Activated naive CD4-positive, alpha-beta T cell (primary cell): Measurements from ENCODE around the gene ARHGAP44.

Experiments used
- DNase-seq, 4 experiments: peaks; one replicate each; lab custom pipeline; 2025; lab: John Stamatoyannopoulos, UW

The ARHGAP44 gene

DNA sequence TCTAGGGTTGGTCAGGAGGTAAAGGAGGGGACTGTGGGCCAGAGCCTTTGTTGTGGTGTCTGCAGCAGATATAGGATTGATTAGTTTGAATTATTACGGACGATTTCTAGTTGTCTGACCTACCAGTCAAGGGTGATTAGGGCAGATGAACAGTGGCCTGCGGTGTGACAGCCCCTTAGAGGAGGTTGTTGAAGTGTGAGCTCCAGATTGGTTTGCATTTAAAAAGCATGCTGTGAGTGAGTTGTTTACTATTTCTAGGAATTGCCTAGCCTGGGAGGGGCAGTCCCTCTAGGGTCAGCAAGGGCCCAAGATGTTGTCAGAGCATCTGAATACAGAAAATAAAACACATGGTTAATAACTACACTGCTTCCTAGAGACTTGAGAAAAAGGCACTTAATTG lies 108.8 kb downstream of the ARHGAP44 start:
- no peak for DNase-seq

DNA sequence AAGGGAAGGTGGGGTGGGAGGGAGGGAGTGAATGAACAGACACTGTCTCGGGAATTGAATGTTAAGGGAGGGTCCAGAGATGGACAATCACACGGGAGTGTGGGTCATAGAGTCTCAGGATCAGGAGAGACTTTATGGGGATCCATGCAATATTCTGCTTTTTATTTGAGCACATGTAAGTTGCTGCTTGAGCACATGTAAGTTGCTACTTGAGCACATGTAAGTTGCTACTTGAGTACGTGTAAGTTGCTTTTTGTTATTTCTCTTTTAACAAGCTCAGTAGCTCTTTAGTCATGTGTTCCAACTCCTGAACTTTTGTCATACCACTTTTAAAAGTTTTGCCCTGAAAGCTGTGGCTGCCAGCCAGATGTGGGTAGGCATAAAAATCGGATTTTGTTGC lies 110.3 kb downstream of the ARHGAP44 start:
- no peak for DNase-seq

DNA sequence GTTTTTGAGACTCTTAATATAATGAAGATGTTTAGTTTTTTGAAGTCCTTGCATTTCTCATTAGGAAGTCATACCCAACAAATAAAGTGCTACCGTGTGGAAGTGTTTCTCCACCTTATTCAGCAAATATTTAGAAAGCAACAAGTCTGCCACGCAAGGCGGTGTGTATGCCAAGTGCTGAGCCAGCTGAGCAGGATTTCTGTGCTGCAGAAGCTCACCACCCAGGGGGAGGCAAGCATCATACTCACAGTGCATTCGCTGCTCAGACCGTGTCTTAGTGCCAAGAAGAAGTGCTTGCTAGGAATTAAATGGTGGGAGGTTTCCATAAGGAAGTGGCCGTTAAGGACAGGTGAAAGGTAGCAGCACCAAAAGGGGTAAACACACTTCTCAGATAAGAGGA lies 111.2 kb downstream of the ARHGAP44 start:
- no peak for DNase-seq

DNA sequence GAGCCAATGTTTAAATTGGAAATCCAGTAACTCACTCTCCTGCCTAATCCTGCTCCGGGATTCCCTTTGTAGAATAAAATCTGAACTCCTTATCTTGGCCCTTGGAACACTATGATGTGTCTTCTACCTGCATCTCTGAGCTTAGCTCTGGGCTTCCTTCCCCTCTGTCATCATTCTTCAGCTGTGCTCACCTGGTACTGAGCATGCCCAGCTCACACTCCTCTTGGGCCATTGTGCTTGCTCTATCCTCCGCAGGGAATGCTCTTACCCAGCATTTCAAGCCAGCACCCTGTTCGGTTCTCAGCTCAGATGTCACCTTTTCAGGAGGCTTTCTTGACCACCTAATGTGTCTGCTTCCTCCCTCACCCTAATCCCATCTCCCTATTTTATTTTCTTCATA lies 112.7 kb downstream of the ARHGAP44 start:
- DNase-seq: no peak

DNA sequence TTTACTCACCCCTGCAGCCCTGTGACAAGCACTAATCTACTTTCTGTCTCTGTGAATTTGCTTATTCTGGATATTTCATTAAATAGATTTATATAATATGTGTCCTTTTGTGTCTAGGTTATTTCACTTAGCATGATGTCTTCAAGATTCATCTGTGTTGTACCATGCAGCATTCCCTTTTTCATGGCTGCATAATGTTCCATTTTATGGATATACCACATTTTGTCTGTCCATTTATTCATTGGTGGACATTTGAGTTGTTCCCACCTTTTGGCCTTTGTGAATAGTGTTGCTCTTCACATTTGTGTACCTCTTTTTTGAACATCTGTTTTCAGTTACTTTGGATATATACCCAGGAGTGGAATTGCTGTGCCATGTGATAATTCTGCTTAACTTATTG lies 118.2 kb downstream of the ARHGAP44 start:
- no peak for DNase-seq

DNA sequence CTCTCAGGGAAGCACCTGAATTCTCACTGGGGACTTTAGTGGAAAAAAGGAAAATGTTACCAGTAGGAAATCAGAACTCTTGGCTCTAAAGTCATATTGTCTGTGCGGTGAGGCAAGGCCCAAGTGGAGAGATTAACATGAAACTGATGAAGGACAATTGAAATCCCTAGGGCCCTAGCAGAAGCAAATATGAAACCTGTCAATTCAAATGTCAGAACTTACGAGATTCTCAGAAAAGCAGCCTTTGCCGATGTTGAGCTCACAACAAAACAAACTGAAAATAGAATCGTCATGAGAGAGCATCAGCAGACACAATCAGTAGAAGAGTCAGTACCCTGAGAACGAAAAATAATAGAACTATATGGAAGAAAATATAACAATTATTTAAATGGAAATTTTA lies 119.7 kb downstream of the ARHGAP44 start:
- no peak for DNase-seq

DNA sequence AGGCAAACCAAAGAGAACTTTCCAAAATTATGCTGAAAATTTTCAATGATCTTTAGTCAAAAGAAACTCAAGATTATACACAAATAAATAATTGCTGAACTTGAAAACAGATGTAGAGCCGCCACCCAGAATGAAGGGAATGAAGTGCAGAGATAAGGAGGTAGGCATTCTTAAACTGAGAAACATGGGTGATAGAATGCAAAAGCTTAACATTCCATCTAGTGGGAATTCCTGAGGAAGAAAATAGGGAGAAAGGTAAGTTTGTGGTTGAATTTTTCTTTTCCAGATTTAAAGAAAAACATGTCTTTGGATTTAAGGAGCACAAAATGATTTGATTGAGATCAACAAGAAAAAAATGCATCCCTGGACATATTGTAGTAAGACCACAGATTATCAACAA lies 120.2 kb downstream of the ARHGAP44 start:
- DNase-seq: no peak

DNA sequence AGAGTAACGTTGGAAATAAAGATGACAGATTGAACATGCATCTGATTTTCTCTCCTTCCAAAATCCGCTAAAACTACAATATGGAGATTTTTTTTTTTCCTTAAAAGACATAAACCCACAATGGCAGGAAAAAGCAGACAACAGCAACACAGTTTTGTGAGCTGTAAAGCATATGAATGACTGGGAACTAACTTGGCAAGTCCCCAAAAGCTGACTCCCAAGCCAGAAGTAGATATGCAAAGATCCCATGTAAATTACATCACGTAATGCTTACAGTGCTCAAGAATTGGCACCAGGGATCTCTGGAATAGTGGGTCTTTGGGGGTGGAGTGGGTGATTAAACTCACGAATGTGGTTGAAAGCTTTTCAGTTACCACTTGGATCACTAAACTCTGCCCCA lies 121.9 kb downstream of the ARHGAP44 start:
- no peak for DNase-seq

DNA sequence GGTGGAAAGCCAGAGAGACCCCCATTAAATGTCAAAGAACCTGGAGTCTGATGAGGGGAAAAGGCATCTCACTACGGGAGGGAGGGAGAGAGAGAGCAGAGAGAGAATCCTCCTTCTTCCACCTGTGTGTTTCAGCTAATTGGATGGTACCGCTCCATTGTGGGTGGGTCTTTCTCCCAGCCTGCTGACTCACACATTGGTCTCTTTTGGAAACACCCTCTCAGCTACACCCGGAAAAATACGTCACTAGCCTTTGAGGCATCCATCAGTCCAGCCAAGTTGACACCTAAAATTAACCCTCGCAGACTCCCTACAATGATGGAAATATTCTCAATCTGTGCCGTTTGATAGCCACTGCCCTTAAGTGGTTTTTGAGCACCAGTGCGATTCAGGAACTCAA lies 128.1 kb downstream of the ARHGAP44 start:
- DNase-seq: no peak

DNA sequence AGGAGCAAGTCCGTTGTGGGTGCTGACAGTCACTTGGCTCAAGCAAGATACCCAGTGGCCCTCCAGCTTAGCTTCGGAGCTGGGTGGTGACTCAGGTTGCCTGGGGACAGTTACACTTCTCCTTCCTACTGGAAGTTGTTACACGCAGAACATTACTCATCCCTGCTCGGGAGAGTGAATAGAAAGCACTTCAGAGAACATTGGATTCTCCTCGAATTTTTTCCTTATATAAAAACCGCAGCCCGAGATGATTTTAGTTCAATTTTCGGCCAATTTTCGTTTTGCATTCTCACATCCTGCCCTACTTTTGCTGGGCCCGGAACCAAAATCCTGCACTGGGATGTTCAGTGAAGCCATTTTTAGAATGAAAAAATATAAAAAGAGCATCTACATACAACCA lies 128.8 kb downstream of the ARHGAP44 start:
- DNase-seq: no peak

DNA sequence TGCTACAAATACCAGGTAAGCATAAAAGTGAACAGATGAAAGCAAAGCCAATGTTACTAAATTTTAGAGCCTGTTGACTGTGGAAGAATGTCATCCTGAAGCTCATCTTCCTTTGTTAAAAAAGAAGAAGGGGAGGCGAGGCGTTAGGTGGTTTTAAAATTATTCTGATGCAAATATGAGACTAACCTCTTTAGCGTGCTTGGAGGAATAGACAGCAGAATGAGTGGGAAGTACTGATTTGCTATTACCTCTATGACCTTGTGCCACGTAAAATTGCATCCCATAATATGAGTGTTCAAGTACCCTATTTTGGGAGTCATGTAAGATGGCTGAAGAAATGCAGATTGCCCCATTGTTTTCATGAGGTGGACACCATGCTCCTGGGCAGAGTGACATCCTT lies 132.8 kb downstream of the ARHGAP44 start:
- no peak for DNase-seq

DNA sequence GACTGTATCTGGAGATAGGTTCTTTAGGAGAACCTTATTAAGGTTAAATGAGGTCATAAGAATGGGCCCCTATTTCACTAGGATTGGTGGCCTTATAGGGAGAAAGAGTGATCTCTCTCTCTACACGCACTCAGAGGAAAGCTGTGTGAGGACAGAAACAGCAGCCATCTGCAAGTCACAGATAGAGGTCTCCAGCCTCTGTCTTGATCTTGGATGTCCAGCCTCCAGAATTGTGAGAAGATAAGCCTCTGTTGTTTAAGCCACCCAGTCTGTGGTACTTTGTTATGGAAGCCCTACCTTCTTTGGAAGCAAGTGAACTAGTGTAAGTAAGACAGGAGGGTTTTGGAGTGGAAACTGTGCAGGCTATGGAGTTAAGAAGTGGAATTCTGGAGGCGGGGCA lies 135.3 kb downstream of the ARHGAP44 start:
- DNase-seq: no peak

DNA sequence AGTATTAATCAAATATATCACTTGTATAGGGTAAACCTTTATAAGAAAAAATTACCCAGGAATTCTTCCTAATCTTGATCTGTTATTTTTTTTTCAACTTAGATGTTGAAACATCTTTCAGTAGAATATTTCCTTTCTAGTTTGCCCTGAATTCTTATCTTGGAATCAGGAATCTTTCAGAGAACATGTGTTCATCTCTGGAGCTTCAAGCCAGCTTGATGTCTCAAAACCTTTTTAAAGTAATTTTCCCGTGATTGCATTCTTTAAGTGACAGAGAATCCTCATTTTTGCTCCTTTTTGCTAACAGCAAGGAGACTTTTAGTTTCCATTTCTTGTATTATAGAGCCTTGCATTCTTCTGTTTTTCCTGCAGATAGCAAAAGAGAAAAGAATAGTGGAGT lies 137.7 kb downstream of the ARHGAP44 start:
- no peak for DNase-seq

DNA sequence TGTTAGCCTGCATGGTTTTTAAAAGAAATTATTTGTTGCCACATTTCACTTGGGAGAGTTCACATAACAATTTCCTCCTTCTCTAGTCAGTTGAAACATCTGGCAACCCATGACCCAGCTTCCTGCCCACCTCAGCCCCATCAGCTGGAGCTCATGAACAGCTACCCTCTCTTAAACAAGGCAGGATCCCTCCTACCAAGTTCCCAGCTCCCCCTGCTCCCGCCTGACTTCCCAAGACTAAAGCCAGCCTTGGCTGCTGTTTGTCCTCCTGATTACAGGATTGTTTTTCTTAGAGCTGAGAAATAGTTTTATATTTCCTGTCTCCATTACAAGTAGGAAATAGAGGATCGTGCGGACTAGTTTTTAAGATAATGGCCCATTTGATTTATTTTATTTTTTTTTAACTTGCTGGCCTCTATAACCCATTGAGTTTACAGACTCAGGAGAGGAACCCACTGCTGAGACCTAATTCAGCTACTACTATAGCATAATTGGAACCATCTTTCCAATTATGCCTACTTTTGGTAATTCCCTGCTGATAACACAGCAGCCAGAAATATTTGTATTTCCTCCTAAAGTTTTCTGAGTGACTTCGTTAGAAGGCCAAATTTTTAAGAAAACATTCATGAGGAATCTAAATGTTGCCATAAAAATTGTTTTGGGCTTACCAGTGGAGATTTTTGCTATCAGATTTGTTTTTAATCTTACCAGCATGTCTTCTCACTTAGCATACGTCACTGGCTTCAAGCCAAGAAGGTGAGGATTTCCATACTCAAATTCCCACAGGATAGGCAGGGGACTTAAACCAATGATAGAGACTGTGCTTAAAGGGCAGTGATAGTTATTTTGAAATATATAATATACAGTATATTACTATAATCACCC lies 138.5 kb downstream of the ARHGAP44 start:
- DNase-seq: no peak

DNA sequence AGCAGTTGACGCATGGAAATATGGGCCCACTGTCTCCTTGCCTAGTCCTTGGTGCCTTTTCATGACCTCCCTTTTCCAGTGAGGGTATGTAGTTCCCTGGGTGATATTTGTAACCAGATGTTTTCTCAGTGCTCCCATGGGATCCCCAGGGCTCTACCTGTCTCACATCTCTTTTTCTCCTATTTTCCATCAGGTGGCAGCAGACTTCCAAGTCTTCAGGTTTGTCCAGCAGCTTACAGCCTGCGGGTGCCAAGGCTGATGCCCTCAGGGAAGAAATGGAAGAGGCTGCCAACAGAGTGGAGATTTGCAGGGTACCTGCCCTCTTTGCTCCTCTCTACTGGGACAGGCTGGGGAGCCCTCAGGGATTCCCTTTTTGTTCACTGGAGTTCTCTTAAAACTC lies 139.4 kb downstream of the ARHGAP44 start:
- no peak for DNase-seq

DNA sequence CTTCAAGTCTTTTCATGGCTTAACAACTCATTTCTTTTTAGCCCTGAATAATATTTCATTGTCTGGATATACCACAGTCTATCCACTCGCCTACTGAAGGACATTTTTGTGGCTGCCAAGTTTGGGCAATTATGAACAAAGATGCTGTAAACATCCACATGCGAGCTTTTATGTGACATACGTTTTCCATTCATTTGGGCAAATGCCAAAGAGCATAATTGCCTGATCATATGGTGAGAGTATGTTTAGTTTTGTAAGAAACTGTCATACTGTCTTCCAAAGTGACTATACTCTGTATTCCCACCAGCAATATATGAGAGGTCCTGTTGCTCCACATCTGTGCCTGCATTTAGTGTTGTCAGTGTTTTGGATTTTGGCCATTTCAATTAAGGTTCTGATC lies 147.2 kb downstream of the ARHGAP44 start:
- DNase-seq: no peak

DNA sequence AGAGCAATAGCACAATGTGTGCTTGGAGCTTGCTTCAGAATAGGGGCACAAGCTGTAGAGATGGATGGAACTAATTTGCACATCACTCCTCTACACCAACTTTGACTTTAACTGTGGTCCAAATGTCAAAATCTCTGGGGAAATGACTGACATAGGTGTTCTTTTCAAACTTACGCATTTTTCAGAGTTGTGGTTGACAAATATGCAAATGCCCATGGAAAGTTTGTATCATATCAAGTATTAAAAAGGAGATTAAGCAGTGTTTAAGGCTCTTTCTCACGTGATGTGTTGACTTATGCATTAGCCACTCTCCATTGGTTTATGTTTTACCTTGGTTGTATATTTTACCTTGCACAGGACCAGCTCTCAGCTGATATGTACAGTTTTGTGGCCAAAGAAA lies 151.4 kb downstream of the ARHGAP44 start:
- no peak for DNase-seq

DNA sequence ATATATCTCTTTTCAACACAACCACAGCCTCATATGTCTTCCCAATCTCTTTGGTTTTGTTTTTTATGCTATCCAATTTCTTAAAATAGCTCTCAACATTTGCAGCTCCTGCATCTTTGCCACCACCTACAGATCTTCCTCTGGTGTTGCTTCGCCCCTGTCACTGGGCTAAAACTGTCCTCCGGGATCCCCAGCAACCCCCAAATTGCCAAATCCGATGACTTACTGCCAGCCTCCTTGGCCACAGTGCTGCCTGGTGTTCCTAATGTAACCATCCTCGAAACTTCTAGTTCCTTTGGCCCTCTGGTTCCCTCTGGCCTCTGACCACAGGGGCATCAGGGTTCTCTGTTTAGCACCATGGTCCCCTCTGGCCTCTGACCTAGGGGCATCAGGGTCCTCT lies 157.7 kb downstream of the ARHGAP44 start:
- DNase-seq: no peak

DNA sequence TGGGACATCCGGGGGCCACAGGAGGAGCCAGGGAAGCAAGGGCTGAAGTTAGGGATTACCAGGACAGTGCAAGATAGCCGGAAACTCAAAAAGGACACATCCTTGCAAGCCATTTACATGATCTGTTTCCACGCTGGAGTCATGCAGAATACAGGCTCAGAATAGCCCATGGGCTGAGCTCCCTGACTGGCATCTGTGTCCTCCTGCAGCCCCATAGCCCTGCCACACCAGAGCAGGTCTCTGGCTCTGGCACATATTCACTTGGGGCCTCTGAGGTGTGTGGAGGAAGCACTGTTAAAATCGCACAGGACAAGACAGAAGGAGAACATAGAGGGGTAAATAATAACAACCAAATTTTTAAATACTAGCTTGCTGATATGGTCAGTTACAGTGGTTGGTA lies 162.7 kb downstream of the ARHGAP44 start:
- no peak for DNase-seq

DNA sequence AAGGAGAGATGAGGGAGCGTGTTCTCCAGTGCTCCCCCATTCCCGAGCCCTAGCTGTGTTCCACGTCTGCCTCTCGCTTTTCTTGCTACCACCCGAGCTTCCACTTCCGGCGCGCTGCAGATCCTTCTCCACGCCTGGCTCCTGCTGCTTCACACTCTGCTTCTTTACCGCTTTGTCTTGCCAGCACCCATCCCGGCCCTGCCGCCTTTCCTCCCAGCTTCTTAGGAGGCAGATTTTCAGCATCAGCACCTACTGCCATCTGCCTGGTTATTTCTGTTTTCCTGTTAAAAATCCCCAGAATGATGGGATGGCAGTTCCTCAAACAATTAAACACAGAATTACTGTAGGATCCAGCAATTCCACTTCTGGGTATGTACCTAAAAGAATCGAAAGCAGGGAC lies 163.9 kb downstream of the ARHGAP44 start:
- no peak for DNase-seq

DNA sequence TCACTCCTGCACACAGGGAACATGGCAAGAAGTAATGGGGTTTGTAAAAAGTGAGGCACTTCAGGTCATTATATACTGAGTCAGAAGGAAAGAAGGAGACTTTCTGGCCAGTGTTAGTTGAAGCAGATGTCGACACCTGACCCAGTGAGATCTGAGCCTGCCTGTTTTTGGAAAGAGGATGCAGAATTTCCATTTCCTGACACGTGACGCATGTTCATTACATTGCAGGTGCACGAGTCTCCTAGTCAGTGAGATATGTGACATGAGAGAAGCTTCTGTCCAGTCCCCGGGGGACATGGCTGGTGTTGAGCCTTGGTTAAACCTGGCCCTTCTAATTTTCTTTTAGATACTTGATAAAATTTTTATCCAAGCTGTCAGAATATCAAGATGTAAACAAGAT lies 166.2 kb downstream of the ARHGAP44 start:
- no peak for DNase-seq

DNA sequence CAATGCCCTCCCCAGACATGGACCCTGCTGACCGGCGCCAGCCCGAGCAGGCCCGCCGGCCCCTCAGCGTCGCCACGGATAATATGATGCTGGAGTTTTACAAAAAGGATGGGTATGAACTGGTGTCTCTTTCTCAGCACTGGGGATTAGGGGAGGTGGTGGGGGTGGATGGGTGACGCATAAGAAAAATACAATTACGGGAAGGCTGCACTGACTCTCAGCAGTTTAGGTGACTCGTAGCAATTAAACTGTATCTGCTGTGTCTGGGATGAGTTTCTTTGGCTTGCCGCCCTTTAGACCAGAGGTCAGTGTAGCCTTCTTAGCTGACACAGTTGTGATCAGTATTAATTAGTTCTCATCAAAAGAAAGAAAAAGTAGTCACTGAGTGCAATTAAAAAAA lies 169.5 kb downstream of the ARHGAP44 start:
- no peak for DNase-seq

DNA sequence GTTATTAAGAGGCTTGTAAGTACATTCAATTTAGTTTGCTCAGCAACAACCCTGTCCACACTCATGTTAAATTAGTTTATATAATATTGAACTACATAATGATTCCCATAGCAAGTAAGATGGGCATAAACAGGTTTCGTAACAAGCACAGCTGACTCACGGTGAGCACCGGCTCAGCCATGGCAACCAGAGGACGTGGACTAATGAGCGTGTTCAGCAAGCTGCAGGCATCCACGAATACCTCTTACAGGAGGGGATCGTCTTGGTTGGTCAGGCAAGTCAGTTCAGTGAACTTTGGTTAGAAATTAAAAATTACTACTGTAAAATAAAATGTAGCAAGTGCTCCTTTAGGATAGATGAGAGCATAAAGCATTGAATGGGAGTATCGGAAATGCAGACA lies 170.1 kb downstream of the ARHGAP44 start:
- DNase-seq: no peak

DNA sequence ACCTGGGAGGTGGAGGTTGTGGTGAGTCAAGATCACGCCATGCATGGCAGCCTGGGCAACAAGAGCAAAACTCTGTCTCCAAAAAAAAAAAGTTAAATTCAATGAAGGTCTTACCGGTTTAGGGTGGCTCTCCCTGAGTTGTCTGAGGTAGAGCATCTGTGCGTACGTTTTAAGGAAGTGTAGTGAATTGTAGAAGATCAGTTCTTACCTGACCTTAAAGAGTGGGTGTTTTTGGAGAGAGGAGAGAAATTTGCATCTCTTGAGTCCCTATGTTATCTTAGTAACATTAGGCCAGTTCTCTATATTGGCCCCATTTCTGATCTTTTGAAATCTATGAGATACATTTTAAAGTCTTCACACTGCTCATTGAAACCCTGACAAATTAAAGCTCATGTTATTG lies 172.4 kb downstream of the ARHGAP44 start:
- DNase-seq: no peak
